IMR-90 (cell line): ENCODE data around the gene SNX27. TPM values are rescaled to one million over a fixed set of nuclear protein-coding genes. Genes with fewer than 3 reads are reported as not detected.

Source experiments
- ATAC-seq: fragments of 200-7000 bp; cut with Tn5 transposase; 2 replicates; pipeline ENCODE4 v1.9.1; 2020; ENCODE audit warnings: low read depth, mild to moderate bottlenecking, moderate library complexity
- BruUV-seq: library from RNA; stranded (reverse); fragments of 400-500 nt; replicated peaks from 2 replicates; lab custom pipeline; 2021; lab: Mats Ljungman, UMichigan
- CTCF ChIA-PET: fragments of 300-600 bp; formaldehyde crosslinking; extraction: SDS; loops from one replicate; lab custom pipeline; 2021; ENCODE audit warnings: antibody characterized with exemption; lab: Yijun Ruan, JAX
- POLR2A ChIA-PET: fragments of 300-600 bp; sonication (Branson Sonifier 250); formaldehyde crosslinking; loops from one replicate; lab custom pipeline; 2022; ENCODE audit warnings: antibody characterized with exemption; ENCODE audit not compliant: unreplicated experiment; lab: Charles Lee
- DNase-seq: peaks from one replicate; pipeline ENCODE4 v3.0.0; 2013
- H2AFZ ChIP-seq: replicated peaks from 2 replicates; pipeline ENCODE3; 2013; ENCODE audit warnings: low read length, mild to moderate bottlenecking; ENCODE audit not compliant: poor library complexity
- H2AK5ac ChIP-seq: 2 replicates; pipeline ENCODE4 v1.6.1; 2013; ENCODE audit warnings: low read depth, low read length, inconsistent platforms
- H2AK9ac ChIP-seq: replicated peaks from 2 replicates; pipeline ENCODE3; 2013; ENCODE audit warnings: mild to moderate bottlenecking, low read depth, low read length, moderate library complexity; ENCODE audit not compliant: poor library complexity
- H2BK120ac ChIP-seq: 2 replicates; pipeline ENCODE4 v1.6.1; 2013; ENCODE audit warnings: low read depth, low read length, inconsistent platforms
- H2BK15ac ChIP-seq: 3 replicates; pipeline ENCODE4 v1.6.1; 2013; ENCODE audit warnings: low read depth, low read length, inconsistent platforms
- H2BK20ac ChIP-seq: 2 replicates; pipeline ENCODE4 v1.6.1; 2013; ENCODE audit warnings: low read depth, mild to moderate bottlenecking, inconsistent platforms, low read length, moderate library complexity
- H2BK5ac ChIP-seq: 2 replicates; pipeline ENCODE4 v1.6.1; 2013; ENCODE audit warnings: mild to moderate bottlenecking, low read depth, low read length, inconsistent platforms; ENCODE audit not compliant: poor library complexity, severe bottlenecking
- H3K14ac ChIP-seq: replicated peaks from 2 replicates; pipeline ENCODE4 v1.6.1; 2013; ENCODE audit warnings: low read depth, low read length, inconsistent platforms
- H3K18ac ChIP-seq: 2 replicates; pipeline ENCODE4 v1.6.1; 2013; ENCODE audit warnings: low read depth, low read length, control low read depth
- H3K23ac ChIP-seq: 2 replicates; pipeline ENCODE4 v1.6.1; 2013; ENCODE audit warnings: low read depth, low read length, inconsistent platforms
- H3K27ac ChIP-seq: 2 replicates; pipeline ENCODE4 v1.5.1; 2013; ENCODE audit warnings: mild to moderate bottlenecking, control low read depth, low read length; ENCODE audit not compliant: insufficient read depth
- H3K27me3 ChIP-seq: 2 replicates; pipeline ENCODE4 v1.6.1; 2013; ENCODE audit warnings: low read length; ENCODE audit not compliant: control insufficient read depth, insufficient read depth
- H3K36me3 ChIP-seq: 2 replicates; pipeline ENCODE4 v1.6.1; 2013; ENCODE audit warnings: low read length, mixed read lengths; ENCODE audit not compliant: control insufficient read depth, insufficient read depth
- H3K4ac ChIP-seq: 2 replicates; pipeline ENCODE4 v1.6.1; 2013; ENCODE audit warnings: low read depth, low read length, inconsistent platforms
- H3K4me1 ChIP-seq: 2 replicates; pipeline ENCODE4 v1.6.1; 2013; ENCODE audit warnings: low read length, mixed read lengths; ENCODE audit not compliant: control insufficient read depth, insufficient read depth
- H3K4me2 ChIP-seq: 2 replicates; pipeline ENCODE4 v1.6.1; 2013; ENCODE audit warnings: low read depth, mild to moderate bottlenecking, control low read depth, low read length, moderate library complexity
- H3K4me3 ChIP-seq: 2 replicates; pipeline ENCODE4 v1.5.1; 2013; ENCODE audit warnings: low read depth, mild to moderate bottlenecking, control low read depth, low read length, moderate library complexity; ENCODE audit not compliant: insufficient read depth
- H3K56ac ChIP-seq: 2 replicates; pipeline ENCODE4 v1.6.1; 2013; ENCODE audit warnings: low read length, inconsistent platforms; ENCODE audit not compliant: insufficient read depth; ENCODE audit errors: extremely low read depth
- H3K79me1 ChIP-seq, 2 experiments: 2 replicates each; pipeline ENCODE4 v1.6.1; 2013; ENCODE audit warnings: low read length in 2 of 2, inconsistent platforms in 1 of 2, low read depth in 1 of 2
- H3K9ac ChIP-seq: 2 replicates; pipeline ENCODE4 v1.6.1; 2013; ENCODE audit warnings: low read depth, low read length, control low read depth
- H3K9me1 ChIP-seq: 2 replicates; pipeline ENCODE4 v1.6.1; 2013; ENCODE audit warnings: low read length, inconsistent platforms; ENCODE audit not compliant: insufficient read depth
- H3K9me3 ChIP-seq: 2 replicates; pipeline ENCODE4 v1.6.1; 2013; ENCODE audit warnings: low read length; ENCODE audit not compliant: control insufficient read depth, insufficient read depth
- H4K20me1 ChIP-seq: 2 replicates; pipeline ENCODE4 v1.6.1; 2013; ENCODE audit warnings: low read length, inconsistent platforms; ENCODE audit not compliant: insufficient read depth
- H4K5ac ChIP-seq: 2 replicates; pipeline ENCODE4 v1.6.1; 2013; ENCODE audit warnings: mild to moderate bottlenecking, low read depth, low read length, control low read depth
- H4K8ac ChIP-seq, 2 experiments: 2 replicates each; pipeline ENCODE4 v1.6.1; 2013; ENCODE audit warnings: low read depth in 2 of 2, low read length in 2 of 2, control low read depth in 1 of 2, inconsistent platforms in 1 of 2
- H4K91ac ChIP-seq: 2 replicates; pipeline ENCODE4 v1.6.1; 2013; ENCODE audit warnings: low read depth, low read length, inconsistent platforms; ENCODE audit not compliant: insufficient read depth
- CTCF ChIP-seq: conservative IDR thresholded peaks from 2 replicates; pipeline ENCODE4 v1.5.1; 2012; ENCODE audit warnings: mild to moderate bottlenecking, low read depth, low read length, improper control_type of control experiment
- ELK1 ChIP-seq: fragments of 150-350 bp; IDR thresholded peaks from 2 replicates; pipeline ENCODE4 v1.6.1; 2016; ENCODE audit warnings: low read depth, mild to moderate bottlenecking, low read length, moderate library complexity, borderline replicate concordance
- FOS ChIP-seq: fragments of 150-350 bp; IDR thresholded peaks from 2 replicates; pipeline ENCODE4 v1.6.1; 2016; ENCODE audit warnings: low read depth, low read length
- MAZ ChIP-seq: IDR thresholded peaks from 2 replicates; pipeline ENCODE4 v1.6.1; 2012; ENCODE audit warnings: low read depth, mild to moderate bottlenecking, low read length, improper control_type of control experiment, moderate library complexity, borderline replicate concordance
- NFE2L2 ChIP-seq: fragments of 150-350 bp; IDR thresholded peaks from 2 replicates; pipeline ENCODE4 v1.6.1; 2016; ENCODE audit warnings: low read depth, mild to moderate bottlenecking, low read length
- POLR2A ChIP-seq: IDR thresholded peaks from 2 replicates; pipeline ENCODE4 v1.6.1; 2012; ENCODE audit warnings: mild to moderate bottlenecking, low read depth, low read length
- RCOR1 ChIP-seq: IDR thresholded peaks from 2 replicates; pipeline ENCODE4 v1.6.1; 2012; ENCODE audit warnings: mild to moderate bottlenecking, low read length, improper control_type of control experiment; ENCODE audit not compliant: insufficient replicate concordance
- RFX5 ChIP-seq: IDR thresholded peaks from 2 replicates; pipeline ENCODE4 v1.8.0; 2012; ENCODE audit warnings: low read depth, mild to moderate bottlenecking, low read length, moderate library complexity
- WGBS, 2 experiments: methylation state at CpG; one replicate each; pipeline versions ENCODE4 v1.1.5 to v1.1.7; 2013; ENCODE audit warnings: missing lambda C conversion rate in 2 of 2; ENCODE audit not compliant: insufficient read length in 1 of 2; ENCODE audit errors: extremely low coverage in 2 of 2; 5-methylcytosine and 5-hydroxymethylcytosine counted together
- dilution Hi-C: fragments of 300-500 bp; cut with HindIII; formaldehyde crosslinking; loops from one replicate; pipeline ENCODE4 v1.14.3; 2018; ENCODE audit warnings: low sequenced_read_pairs; ENCODE audit not compliant: unreplicated experiment
- in situ Hi-C: fragments of 300-500 bp; cut with MboI; formaldehyde crosslinking; loops from 3 replicates; pipeline ENCODE4 v1.14.3; 2019; ENCODE audit warnings: low sequenced_read_pairs, inconsistent platforms, mixed read lengths
- intact Hi-C: fragments of 100-400 bp; cut with micrococcal nuclease; formaldehyde crosslinking; loops from 2 replicates; pipeline ENCODE4 v1.10.0; 2022
- polyA plus RNA-seq, 3 experiments: library from polyadenylated mRNA; depleted of rRNA; stranded (reverse); fragments of >200 nt; gene quantifications; 2 replicates each; pipeline ENCODE4 v1.2.3, GENCODE V29; 2012; ENCODE audit warnings: low replicate concordance in 1 of 3
- total RNA-seq: library from RNA; depleted of rRNA; stranded (reverse); fragments of >200 nt; gene quantifications from 2 replicates; pipeline ENCODE4 v1.2.3, GENCODE V29; 2012

SNX27 gene
- total and polyA plus RNA-seq, 2 of the 4 experiments (the other 2 are of a cell fraction): 12.3 to 25.6 TPM

GRCh38 chr1:151701515-151701914 is 89.7 kb downstream of the SNX27 start:
- Histone ChIP-seq H3K79me1 (no peaks in the 10 kb centered on the region), H3K18ac (no peak overlapping the region), H2BK120ac (no peak overlapping the region), H3K27me3 (no peaks in the 10 kb centered on the region), H3K9me3 (no peaks in the 10 kb centered on the region), H3K4ac (no peak overlapping the region), H4K91ac (no peak overlapping the region), H3K9me1 (no peaks in the 10 kb centered on the region), H3K9ac (no peak overlapping the region), H2AFZ (no peak overlapping the region), H2AK5ac (no peak overlapping the region), H3K56ac (no peak overlapping the region), H2BK5ac (no peak overlapping the region), H4K5ac (no peak overlapping the region), H3K4me3 (no peak overlapping the region), H3K4me1 (no peaks in the 10 kb centered on the region), H3K23ac (no peak overlapping the region), H3K4me2 (no peak overlapping the region), H2BK20ac (no peak overlapping the region), H2BK15ac (no peak overlapping the region), H4K20me1 (no peaks in the 10 kb centered on the region; the same call in none of the 2 replicates), H3K14ac (no peak overlapping the region), H2AK9ac (no peak overlapping the region), H4K8ac (no peak overlapping the region), H3K36me3 (peaks cover 29% of the 10 kb centered on the region), H3K27ac (no peak overlapping the region)
- ChIA-PET CTCF (no interaction called here), POLR2A (no interaction called here)
- no TSS peak for BruUV-seq
- TF ChIP-seq ELK1: no peak
- no peak for TF ChIP-seq RCOR1
- TF ChIP-seq FOS: no peak
- no peak for TF ChIP-seq NFE2L2
- TF ChIP-seq POLR2A: no peak
- no peak for TF ChIP-seq MAZ
- TF ChIP-seq CTCF: no peak
- no peak for TF ChIP-seq RFX5
- ATAC-seq: no peak
- WGBS, 2 experiments: no CpG with 5 or more reads among the region's 5 CpGs
- no peak for DNase-seq
- in situ Hi-C loops (no loop called here), intact Hi-C loops (no loop called here), dilution Hi-C loops (no loop called here)
